H1 (cell line): ENCODE data around the gene TMEM135. TPM values are rescaled to one million over a fixed set of nuclear protein-coding genes. Genes with fewer than 3 reads are reported as not detected.

ENCODE experiments used
- ASH2L ChIP-seq: fragments of 200-600, 300-600 bp; sonication (generic); IDR thresholded peaks from one replicate; pipeline ENCODE4 v1.7.1; 2017; ENCODE audit warnings: low read length
- CTCF ChIP-seq, 3 experiments: IDR thresholded peaks; 1 replicate in 2 of 3; 2 replicates in 1 of 3; pipeline versions ENCODE4 v1.5.1 to v1.6.1; 2011; ENCODE audit warnings: low read length in 3 of 3, mild to moderate bottlenecking in 3 of 3, inconsistent platforms in 2 of 3, low read depth in 1 of 3, moderate library complexity in 1 of 3; ENCODE audit not compliant: insufficient read depth in 1 of 3; ENCODE audit errors: control extremely low read depth in 1 of 3
- TAF1 ChIP-seq: IDR thresholded peaks from 2 replicates; pipeline ENCODE4 v1.6.1; 2011; ENCODE audit warnings: mild to moderate bottlenecking, low read depth, low read length
- polyA plus RNA-seq, 7 experiments: library from polyadenylated mRNA; depleted of rRNA in 3 of 7; stranded (reverse) in 5 of 7; unstranded in 2 of 7; fragments of >200 nt in 5 of 7; fragments of 200-250 nt in 2 of 7; gene quantifications; 1 replicate in 5 of 7; 2 replicates in 1 of 7; 4 replicates in 1 of 7; pipeline versions ENCODE4 v1.2.1 to v1.2.3, GENCODE V29; 2011 to 2013; ENCODE audit warnings: missing spikeins in 2 of 7, mixed read lengths in 2 of 7
- total RNA-seq: library from RNA; stranded (reverse); fragmentation: NEBNext Ultra II Directional; extraction: Animal tissue kit (Norgen Biotek cat#: 25700); gene quantifications from 2 replicates; pipeline ENCODE4 v1.2.1, GENCODE V29; 2021

TMEM135 gene
- total and polyA plus RNA-seq, 2 of the 8 experiments (the other 6 are each of a cell fraction or from before 2014, with no cell fraction given), result 9.3 to 31.3 TPM

GRCh38 chr11:87059596-87060390 lies 22.1 kb downstream of the TMEM135 start (continued):
- TF ChIP-seq TAF1 (no peak), CTCF (IDR thresholded peaks at IDR 0.05; ENCODE audit: control extremely low read depth in 1 of 3, insufficient read depth in 1 of 3, low read depth in 1 of 3, low read length in 3 of 3) (no peak), ASH2L (no peak)
